HL-60 (cell line): Measurements from ENCODE around the gene ANAPC2. TPM values are rescaled to one million over a fixed set of nuclear protein-coding genes. Genes with fewer than 3 reads are reported as not detected.
A peak's percentile ranks its signal among the peaks of the same experiment; 100 is the strongest.

Experiments
- DNase-seq, 2 experiments: peaks; one replicate each; pipeline ENCODE4 v3.0.0-alpha.2; 2010 to 2020; ENCODE audit warnings: low read depth in 1 of 2, low spot score in 1 of 2
- H3K27ac ChIP-seq: fragments of 250-450 bp; sonication (Bioruptor Pico); replicated peaks from 2 replicates; pipeline ENCODE4 v1.5.1; 2020; ENCODE audit warnings: mild to moderate bottlenecking, moderate library complexity
- H3K27me3 ChIP-seq: fragments of 250-450 bp; sonication (Bioruptor Pico); 2 replicates; pipeline ENCODE4 v1.5.1; 2021; ENCODE audit warnings: mild to moderate bottlenecking, moderate library complexity; ENCODE audit not compliant: insufficient read depth, poor library complexity, severe bottlenecking
- H3K4me3 ChIP-seq: replicated peaks from 2 replicates; pipeline ENCODE4 v1.5.1; 2011; ENCODE audit warnings: mild to moderate bottlenecking, control low read depth, low read length; ENCODE audit not compliant: insufficient read depth
- GABPA ChIP-seq: IDR thresholded peaks from 2 replicates; pipeline ENCODE4 v1.6.1; 2012; ENCODE audit warnings: low read depth
- POLR2AphosphoS5 ChIP-seq: IDR thresholded peaks from 2 replicates; pipeline ENCODE4 v1.6.1; 2012; ENCODE audit warnings: low read depth
- REST ChIP-seq: IDR thresholded peaks from 2 replicates; pipeline ENCODE4 v1.6.1; 2012; ENCODE audit warnings: low read depth; ENCODE audit not compliant: insufficient replicate concordance
- SPI1 ChIP-seq: IDR thresholded peaks from 2 replicates; pipeline ENCODE4 v1.6.1; 2012; ENCODE audit warnings: low read depth, mild to moderate bottlenecking, borderline replicate concordance
- microRNA-seq: library from miRNA; unstranded; fragments of <30 nt; microRNA quantifications from one replicate; pipeline ENCODE4, GENCODE V29; 2018
- TF ChIP-seq, protein P1 (sequence below): IDR thresholded peaks from one replicate; pipeline ENCODE4 v1.5.1; 2011; ENCODE audit warnings: low read length, control low read depth, inconsistent platforms; ENCODE audit not compliant: insufficient read depth

Gene ANAPC2

GRCh38 chr9:137127301-137128157 is 60.8 kb downstream of the ANAPC2 start:
- peak in 1 of 2 experiments; percentile 67 for DNase-seq
- Histone ChIP-seq H3K27me3 (no peaks in the 10 kb centered on the region), H3K27ac (peak overlapping the region; percentile 77), H3K4me3 (peak overlapping the region; percentile 87)
- TF ChIP-seq SPI1 (peak; percentile 99), POLR2AphosphoS5 (no peak), GABPA (peak; percentile 84)
- TF ChIP-seq, protein P1, sequence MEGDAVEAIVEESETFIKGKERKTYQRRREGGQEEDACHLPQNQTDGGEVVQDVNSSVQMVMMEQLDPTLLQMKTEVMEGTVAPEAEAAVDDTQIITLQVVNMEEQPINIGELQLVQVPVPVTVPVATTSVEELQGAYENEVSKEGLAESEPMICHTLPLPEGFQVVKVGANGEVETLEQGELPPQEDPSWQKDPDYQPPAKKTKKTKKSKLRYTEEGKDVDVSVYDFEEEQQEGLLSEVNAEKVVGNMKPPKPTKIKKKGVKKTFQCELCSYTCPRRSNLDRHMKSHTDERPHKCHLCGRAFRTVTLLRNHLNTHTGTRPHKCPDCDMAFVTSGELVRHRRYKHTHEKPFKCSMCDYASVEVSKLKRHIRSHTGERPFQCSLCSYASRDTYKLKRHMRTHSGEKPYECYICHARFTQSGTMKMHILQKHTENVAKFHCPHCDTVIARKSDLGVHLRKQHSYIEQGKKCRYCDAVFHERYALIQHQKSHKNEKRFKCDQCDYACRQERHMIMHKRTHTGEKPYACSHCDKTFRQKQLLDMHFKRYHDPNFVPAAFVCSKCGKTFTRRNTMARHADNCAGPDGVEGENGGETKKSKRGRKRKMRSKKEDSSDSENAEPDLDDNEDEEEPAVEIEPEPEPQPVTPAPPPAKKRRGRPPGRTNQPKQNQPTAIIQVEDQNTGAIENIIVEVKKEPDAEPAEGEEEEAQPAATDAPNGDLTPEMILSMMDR = no peak

GRCh38 chr9:137126786-137127185 is 61.6 kb downstream of the ANAPC2 start:
- Histone ChIP-seq H3K4me3 (peak overlapping the region; percentile 87), H3K27me3 (no peaks in the 10 kb centered on the region), H3K27ac (peak overlapping the region; percentile 77)
- peak in 1 of 2 experiments; percentile 37 for DNase-seq
- TF ChIP-seq POLR2AphosphoS5 = 0 out of 2 replicates have a peak, but pooled peaks have one; percentile 2
- TF ChIP-seq SPI1 = 0 out of 2 replicates have a peak, but pooled peaks have one; percentile 27
- TF ChIP-seq, protein P1 = no peak
- no peak for TF ChIP-seq REST
- no peak for TF ChIP-seq GABPA

Small RNA genes lying within 50 kb of the gene (microRNA-seq; reads per million reads assigned to microRNA genes)
- not detected for gene MIR3621
